ENCODE results near the gene MOV10. TPM values are rescaled to one million over a fixed set of nuclear protein-coding genes. Genes with fewer than 3 reads are reported as not detected.
"Not testable (repeated sequence)": the region's sequence is repeated elsewhere in the genome, so short reads cannot be mapped to it uniquely, and the experiment has no call there.

Gene MOV10
- total and polyA plus RNA-seq, 8 donors, result 25.9 to 137 (median 66.8) TPM

- WGBS, 5 donors, result 57 to 76% (median 71%) methylated on average over 3 of the region's 3 CpGs
- Histone ChIP-seq H3K4me1 (peaks cover 18 to 31% (median 25%) of the 10 kb centered on the region in 4 donors), H3K27me3 (peaks cover 0 to 50% (median 0%) of the 10 kb centered on the region in 3 donors), H3K36me3 (no peaks in the 10 kb centered on the region), H3K27ac (no peak overlapping the region), H3K9me3 (no peaks in the 10 kb centered on the region), H3K4me3 (no peak overlapping the region)
- TF ChIP-seq POLR2A (IDR thresholded peaks at IDR 0.05) (no peak), POLR2AphosphoS5 (IDR thresholded peaks at IDR 0.05) (no peak), EP300 (IDR thresholded peaks at IDR 0.05) (no peak), CTCF (IDR thresholded peaks at IDR 0.05) (no peak)
- intact Hi-C loops (cut with DNase I; ENCODE audit: low total_unique reads), result no loop called here
- DNase-seq, result no peak
Observed at GRCh38 chr1:112720800-112721199, 46.3 kb downstream of the MOV10 start.

- H3K4me3 ChIP-seq; H3K36me3 ChIP-seq; H3K9me3 ChIP-seq; intact Hi-C loops (cut with DNase I; ENCODE audit: low total_unique reads); DNase-seq; H3K27ac ChIP-seq: not testable (repeated sequence)
- 92 to 99% (median 93%) methylated on average over 2 of the region's 2 CpGs for WGBS, 5 donors
- H3K27me3 ChIP-seq, result peaks cover 0 to 50% (median 0%) of the 10 kb centered on the region in 3 donors
- H3K4me1 ChIP-seq, result peaks cover 15 to 26% (median 20%) of the 10 kb centered on the region in 4 donors
Observed at GRCh38 chr1:112721294-112721693, 46.8 kb downstream of the MOV10 start.

GRCh38 chr1:112721966-112722524 is 47.6 kb downstream of the MOV10 start:
- Histone ChIP-seq H3K9me3 (no peaks in the 10 kb centered on the region), H3K4me3 (peak overlapping the region in 1 of 4 donors; percentile 36), H3K27ac (no peak overlapping the region), H3K36me3 (no peaks in the 10 kb centered on the region), H3K4me1 (peaks cover 15 to 23% (median 19%) of the 10 kb centered on the region in 4 donors), H3K27me3 (peaks cover 0 to 50% (median 0%) of the 10 kb centered on the region in 3 donors)
- 57 to 74% (median 63%) methylated on average over 4 to 10 of the region's 10 CpGs for WGBS, 5 donors
- intact Hi-C loops (cut with DNase I; ENCODE audit: low total_unique reads), result no loop called here
- TF ChIP-seq POLR2AphosphoS5 (IDR thresholded peaks at IDR 0.05) (no peak), POLR2A (IDR thresholded peaks at IDR 0.05) (no peak), CTCF (IDR thresholded peaks at IDR 0.05) (no peak), EP300 (IDR thresholded peaks at IDR 0.05) (no peak)
- no peak for DNase-seq

DNA sequence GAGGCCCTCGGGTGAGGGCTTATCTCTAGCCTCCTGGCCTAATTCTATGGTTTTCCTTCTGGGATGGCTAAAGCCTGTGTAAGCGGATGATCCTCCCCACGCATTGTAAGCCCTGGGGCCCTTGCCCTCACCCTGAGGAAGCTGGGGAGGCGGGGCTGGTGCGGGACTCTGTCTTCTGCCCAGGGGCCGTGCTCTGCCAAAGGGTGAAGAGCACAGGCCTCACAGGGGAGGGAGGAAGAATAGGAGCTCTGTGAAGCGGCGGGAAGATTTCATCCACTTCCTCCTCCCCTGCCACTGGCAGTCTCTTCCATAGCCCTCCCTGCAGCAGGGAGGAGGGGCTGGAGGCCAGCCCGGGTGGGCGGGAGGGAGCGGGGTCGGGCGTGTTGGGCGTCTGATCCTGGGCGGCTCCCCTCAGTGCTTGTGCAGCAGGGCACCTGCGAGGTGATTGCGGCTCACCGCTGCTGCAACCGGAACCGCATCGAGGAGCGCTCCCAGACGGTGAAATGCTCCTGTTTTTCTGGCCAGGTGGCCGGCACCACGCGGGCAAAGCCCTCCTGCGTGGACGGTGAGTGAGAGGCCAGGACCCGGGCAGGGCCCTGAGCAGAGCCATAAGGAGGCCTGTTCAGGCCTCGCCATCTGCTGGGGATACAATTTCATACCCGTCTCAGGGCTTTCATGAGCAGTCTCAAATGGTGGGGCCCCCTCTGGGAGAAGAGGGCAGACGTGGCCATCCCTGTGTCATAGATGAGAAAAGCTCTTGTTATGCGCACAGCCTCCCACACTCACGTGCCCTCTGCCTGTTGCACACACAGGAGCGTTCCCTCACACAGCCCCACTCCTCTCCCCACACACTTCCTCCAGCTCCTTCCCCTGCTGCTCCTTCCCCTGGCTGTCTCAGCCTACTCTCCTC is 48.4 kb downstream of the MOV10 start:
- WGBS, 5 donors, result 13 to 23% (median 14%) methylated on average over 14 to 35 of the region's 35 CpGs
- intact Hi-C loops (cut with DNase I; ENCODE audit: low total_unique reads), result no loop called here

More for the DNA sequence above, 48.4 kb downstream of the MOV10 start:
- peak in 1 of 2 donors; percentile 72 for DNase-seq
- Histone ChIP-seq H3K27me3 (peaks cover 0 to 50% (median 0%) of the 10 kb centered on the region in 3 donors), H3K4me3 (peak overlapping the region; percentile 25 to 36 (median 26)), H3K36me3 (no peaks in the 10 kb centered on the region), H3K27ac (no peak overlapping the region), H3K9me3 (no peaks in the 10 kb centered on the region), H3K4me1 (peaks cover 15 to 23% (median 19%) of the 10 kb centered on the region in 4 donors)
- TF ChIP-seq POLR2AphosphoS5 (IDR thresholded peaks at IDR 0.05) (no peak), EP300 (IDR thresholded peaks at IDR 0.05) (no peak), CTCF (IDR thresholded peaks at IDR 0.05) (no peak), POLR2A (IDR thresholded peaks at IDR 0.05) (no peak)

Measured in stomach (tissue), 9 donors.